GM12878 (cell line): ENCODE measurements around the gene IL36G. TPM values are rescaled to one million over a fixed set of nuclear protein-coding genes. Genes with fewer than 3 reads are reported as not detected.

Source experiments
- ATAC-seq: fragments of 200-7000 bp; cut with Tn5 transposase; 3 replicates; pipeline ENCODE4 v1.9.1; 2020; ENCODE audit warnings: mild to moderate bottlenecking, moderate library complexity
- BruUV-seq: library from RNA; stranded (reverse); fragments of 400-500 nt; replicated peaks from 2 replicates; lab custom pipeline; 2021; lab: Mats Ljungman, UMichigan
- CTCF ChIA-PET: fragments of 300-600 bp; sonication (Branson Sonifier 250); formaldehyde crosslinking; extraction: SDS; loops from one replicate; lab custom pipeline; 2021; ENCODE audit warnings: inconsistent platforms; lab: Yijun Ruan, JAX
- POLR2A ChIA-PET: fragments of 350-600 bp; formaldehyde crosslinking; extraction: SDS; loops from one replicate; lab custom pipeline; 2021; ENCODE audit warnings: inconsistent platforms; lab: Charles Lee
- RAD21 ChIA-PET: fragments of 300-600 bp; sonication (Branson Sonifier 250); formaldehyde crosslinking; loops from one replicate; lab custom pipeline; 2023; ENCODE audit warnings: antibody characterized with exemption; ENCODE audit not compliant: unreplicated experiment; lab: Charles Lee
- SMC1A ChIA-PET: fragments of 300-600 bp; sonication (Branson Sonifier 250); formaldehyde crosslinking; loops from one replicate; lab custom pipeline; 2023; ENCODE audit not compliant: unreplicated experiment, uncharacterized antibody; lab: Charles Lee
- DNase-seq: peaks from one replicate; pipeline ENCODE4 v3.0.0-alpha.2; 2011; ENCODE audit warnings: low read depth, low spot score
- FAIRE-seq: peaks from 3 replicates; lab custom pipeline; 2011; peaks lifted over from hg19 to GRCh38; lab: Jason Lieb, UNC
- H2AFZ ChIP-seq: 2 replicates; pipeline ENCODE4 v1.6.0; 2011; ENCODE audit warnings: low read depth, low read length, control low read depth; ENCODE audit not compliant: control insufficient read depth
- H3K27ac ChIP-seq: 2 replicates; pipeline ENCODE4 v1.5.1; 2011; ENCODE audit warnings: control low read depth; ENCODE audit not compliant: control insufficient read depth, insufficient read depth
- H3K27me3 ChIP-seq, 2 experiments: replicated peaks in 1 of 2; 2 replicates each; pipeline versions ENCODE4 v1.6.0 to v1.6.1; 2011; ENCODE audit warnings: low read length in 1 of 2; ENCODE audit not compliant: control insufficient read depth in 2 of 2, insufficient read depth in 2 of 2
- H3K36me3 ChIP-seq, 2 experiments: 2 replicates each; pipeline ENCODE4 v1.5.1; 2011; ENCODE audit warnings: low read length in 1 of 2; ENCODE audit not compliant: control insufficient read depth in 2 of 2, insufficient read depth in 2 of 2
- H3K4me1 ChIP-seq: 2 replicates; pipeline ENCODE4 v1.6.1; 2011; ENCODE audit warnings: mild to moderate bottlenecking, low read length, moderate library complexity, mixed read lengths; ENCODE audit not compliant: control insufficient read depth, insufficient read depth
- H3K4me2 ChIP-seq: 2 replicates; pipeline ENCODE4 v1.6.0; 2011; ENCODE audit warnings: control low read depth; ENCODE audit not compliant: control insufficient read depth, insufficient read depth
- H3K4me3 ChIP-seq: fragments of 200-600 bp; sonication (generic); 2 replicates; pipeline ENCODE4 v1.5.1; 2016
- H3K79me2 ChIP-seq: 2 replicates; pipeline ENCODE4 v1.6.0; 2011; ENCODE audit warnings: low read length; ENCODE audit not compliant: control insufficient read depth, insufficient read depth
- H3K9ac ChIP-seq: 2 replicates; pipeline ENCODE4 v1.8.0; 2011; ENCODE audit warnings: low read length, control low read depth, mixed read lengths; ENCODE audit not compliant: control insufficient read depth, insufficient read depth
- H3K9me3 ChIP-seq: replicated peaks from 3 replicates; pipeline ENCODE4 v1.5.1; 2011; ENCODE audit warnings: mild to moderate bottlenecking, low read length; ENCODE audit not compliant: control insufficient read depth, insufficient read depth
- H4K20me1 ChIP-seq: 2 replicates; pipeline ENCODE4 v1.6.0; 2011; ENCODE audit not compliant: control insufficient read depth, insufficient read depth
- CHD4 ChIP-seq: fragments of 200-600 bp; sonication (generic); IDR thresholded peaks from 2 replicates; pipeline ENCODE4 v1.6.1; 2016; ENCODE audit warnings: mild to moderate bottlenecking
- CUX1 ChIP-seq: IDR thresholded peaks from 2 replicates; pipeline ENCODE4 v1.6.1; 2012; ENCODE audit warnings: improper control_type of control experiment, low read depth, low read length; ENCODE audit not compliant: insufficient replicate concordance
- E2F4 ChIP-seq: IDR thresholded peaks from 2 replicates; pipeline ENCODE4 v1.6.1; 2012; ENCODE audit warnings: low read depth, low read length, improper control_type of control experiment
- EP300 ChIP-seq, 2 experiments: fragments of 150-350 bp in 1 of 2; IDR thresholded peaks; 2 replicates each; pipeline ENCODE4 v1.6.1; 2011 to 2012; ENCODE audit warnings: low read depth in 2 of 2, low read length in 2 of 2, borderline replicate concordance in 1 of 2, improper control_type of control experiment in 1 of 2, inconsistent platforms in 1 of 2; ENCODE audit not compliant: control insufficient read depth in 1 of 2
- NR2C2 ChIP-seq: IDR thresholded peaks from 2 replicates; pipeline ENCODE4 v1.6.1; 2011; ENCODE audit warnings: borderline replicate concordance, low read depth; ENCODE audit not compliant: control insufficient read depth, insufficient read length
- NRF1 ChIP-seq: conservative IDR thresholded peaks from 2 replicates; pipeline ENCODE4 v1.6.1; 2011; ENCODE audit warnings: mild to moderate bottlenecking, low read depth, low read length, improper control_type of control experiment
- PAX5 ChIP-seq: IDR thresholded peaks from 2 replicates; pipeline ENCODE4 v1.6.1; 2011; ENCODE audit warnings: low read depth, low read length, borderline replicate concordance
- PAX8 ChIP-seq: fragments of 450-650 bp; IDR thresholded peaks from 2 replicates; pipeline ENCODE4 v1.6.1; 2017; ENCODE audit warnings: mild to moderate bottlenecking, moderate library complexity
- SPI1 ChIP-seq: IDR thresholded peaks from 2 replicates; pipeline ENCODE4 v1.6.1; 2011; ENCODE audit warnings: low read depth, mild to moderate bottlenecking, low read length, moderate library complexity, borderline replicate concordance; ENCODE audit not compliant: insufficient read depth
- STAT3 ChIP-seq: IDR thresholded peaks from 2 replicates; pipeline ENCODE4 v1.6.1; 2011; ENCODE audit warnings: low read depth, low read length, improper control_type of control experiment
- whole genome bisulfite sequencing: methylation state at CpG from one replicate; pipeline ENCODE4 v1.1.6; 2016; ENCODE audit warnings: low lambda C conversion rate; ENCODE audit not compliant: insufficient replicate concordance, insufficient coverage; ENCODE audit errors: missing lambda C conversion rate; 5-methylcytosine and 5-hydroxymethylcytosine counted together
- in situ Hi-C: fragments of 300-500 bp; cut with MboI; formaldehyde crosslinking; loops from 9 replicates; pipeline ENCODE4 v1.14.3; 2018; ENCODE audit warnings: mixed read lengths
- intact Hi-C: fragments of 100-400 bp; cut with micrococcal nuclease; formaldehyde crosslinking; loops from one replicate; pipeline ENCODE4 v1.14.2; 2022; ENCODE audit not compliant: unreplicated experiment
- polyA plus RNA-seq, 11 experiments: library from polyadenylated mRNA; depleted of rRNA in 4 of 11; unstranded in 6 of 11; stranded (reverse) in 5 of 11; fragments of >200 nt; fragmentation: Nextera tagmentation in 4 of 11; fragmentation: Illumina TruSeq in 1 of 11; extraction: Ambion mirVana in 4 of 11; extraction: Trizol in 1 of 11; gene quantifications; 1 replicate in 1 of 11; 2 replicates in 10 of 11; pipeline versions ENCODE4 v1.2.1 to v1.2.3, GENCODE V29; 2011 to 2016; ENCODE audit warnings: inconsistent platforms in 2 of 11, missing spikeins in 2 of 11, low read depth in 1 of 11
- total RNA-seq, 4 experiments: library from RNA; depleted of rRNA in 3 of 4; stranded (reverse); fragments of >200 nt in 3 of 4; fragmentation: Illumina TruSeq in 1 of 4; extraction: Trizol in 1 of 4; gene quantifications; 2 replicates each; pipeline versions ENCODE4 v1.2.1 to v1.2.3, GENCODE V29; 2013 to 2021

IL36G gene
- total and polyA plus RNA-seq, 10 of the 15 experiments (the other 5 are each of a cell fraction or from before 2014, with no cell fraction given), result 0.10 TPM; not detected in 9

- Histone ChIP-seq H3K27ac (no peak overlapping the region), H3K36me3 (no peaks in the 10 kb centered on the region), H2AFZ (no peak overlapping the region), H3K4me1 (no peaks in the 10 kb centered on the region), H3K79me2 (no peaks in the 10 kb centered on the region), H3K4me3 (no peak overlapping the region), H4K20me1 (no peaks in the 10 kb centered on the region), H3K9me3 (no peaks in the 10 kb centered on the region; the same call in 2 of the 3 replicates), H3K4me2 (no peak overlapping the region), H3K27me3 (0 out of 4 replicates have a peak, but pooled peaks cover 0 to 4% of the 10 kb centered on the region in 2 experiments), H3K9ac (no peak overlapping the region)
- 3% methylated on average over 2 of the region's 2 CpGs for WGBS
- SMC1A ChIA-PET, result interaction anchor here (1.4 to 1.8 kb wide), 2 partner anchors 20 to 197 kb away, joined by 4 to 7 read pairs; no protein-coding TSS in a partner anchor
- FAIRE-seq, result no peak
- no peak for TF ChIP-seq SPI1
- TF ChIP-seq PAX8, result no peak
- no peak for TF ChIP-seq EP300 (IDR thresholded peaks at IDR 0.05; ENCODE audit: borderline replicate concordance in 1 of 2, control insufficient read depth in 1 of 2, low read depth in 2 of 2, low read length in 2 of 2)
- no peak for TF ChIP-seq PAX5
- no peak for TF ChIP-seq NR2C2
- TF ChIP-seq CHD4, result no peak
- ATAC-seq, result no peak
- CTCF ChIA-PET, result interaction anchor here (1.4 to 7.1 kb wide), 4 partner anchors 63 to 219 kb away, joined by 3 to 390 read pairs (median 4); no protein-coding TSS in a partner anchor
- intact Hi-C loops (no loop called here), in situ Hi-C loops (no loop called here)
- no peak for DNase-seq
- no TSS peak for BruUV-seq
- RAD21 ChIA-PET, result interaction anchor here (1.0 kb wide), 1 partner anchor 9 kb away, joined by 3 read pairs; no protein-coding TSS in a partner anchor
- POLR2A ChIA-PET, result no interaction called here
Observed at GRCh38 chr2:112946086-112946485, 31.7 kb upstream of the IL36G start.

GRCh38 chr2:112947374-112947773, 30.4 kb upstream of the IL36G start:
- SMC1A ChIA-PET, result interaction anchor here (0.8 to 2.2 kb wide), 4 partner anchors 21 to 198 kb away, joined by 3 to 7 read pairs (median 4); no protein-coding TSS in a partner anchor
- 5% methylated on average over 2 of the region's 2 CpGs for WGBS
- no peak for TF ChIP-seq E2F4
- TF ChIP-seq CUX1, result no peak
- no peak for TF ChIP-seq NRF1
- no peak for TF ChIP-seq STAT3

More at GRCh38 chr2:112947374-112947773, 30.4 kb upstream of the IL36G start:
- Histone ChIP-seq H4K20me1 (no peaks in the 10 kb centered on the region), H3K27ac (no peak overlapping the region), H3K36me3 (no peaks in the 10 kb centered on the region), H3K4me1 (no peaks in the 10 kb centered on the region), H3K9ac (no peak overlapping the region), H3K9me3 (no peaks in the 10 kb centered on the region; the same call in 2 of the 3 replicates), H3K79me2 (no peaks in the 10 kb centered on the region), H3K27me3 (0 out of 4 replicates have a peak, but pooled peaks cover 0 to 4% of the 10 kb centered on the region in 2 experiments), H3K4me3 (no peak overlapping the region), H2AFZ (no peak overlapping the region), H3K4me2 (no peak overlapping the region)
- ChIA-PET RAD21 (interaction anchor here (1.2 kb wide), 1 partner anchor 218 kb away, joined by 3 read pairs; no protein-coding TSS in a partner anchor), CTCF (interaction anchor here (0.8 to 1.7 kb wide), 8 partner anchors 9 to 221 kb away, joined by 3 to 5 read pairs (median 4); no protein-coding TSS in a partner anchor), POLR2A (no interaction called here)
- in situ Hi-C loops, result no loop called here
- no TSS peak for BruUV-seq
- no peak for DNase-seq
- ATAC-seq, result no peak
- FAIRE-seq, result no peak
- intact Hi-C loops, result no loop called here
